H9 (cell line): ENCODE results near the gene DIAPH3. TPM values are rescaled to one million over a fixed set of nuclear protein-coding genes. Genes with fewer than 3 reads are reported as not detected.

ENCODE experiments used
- DNase-seq: peaks from one replicate; pipeline ENCODE4 v3.0.0-alpha.2; 2017
- H2AFZ ChIP-seq: one replicate; pipeline ENCODE4 v1.6.1; 2013; ENCODE audit warnings: mild to moderate bottlenecking, low read length, control low read depth, moderate library complexity
- H2AK5ac ChIP-seq: 2 replicates; pipeline ENCODE4 v1.6.1; 2013; ENCODE audit warnings: low read length, control low read depth, mixed read lengths; ENCODE audit not compliant: insufficient read length
- H2BK120ac ChIP-seq: one replicate; pipeline ENCODE4 v1.6.1; 2013; ENCODE audit warnings: low read depth, mild to moderate bottlenecking, low read length, control low read depth, inconsistent platforms; ENCODE audit not compliant: poor library complexity, severe bottlenecking
- H2BK12ac ChIP-seq: 2 replicates; pipeline ENCODE4 v1.6.1; 2013; ENCODE audit warnings: low read length, control low read depth, mixed read lengths, low read depth; ENCODE audit not compliant: insufficient read length
- H2BK15ac ChIP-seq: 2 replicates; pipeline ENCODE4 v1.6.1; 2013; ENCODE audit warnings: low read depth, low read length, control low read depth
- H2BK20ac ChIP-seq: one replicate; pipeline ENCODE4 v1.6.1; 2013; ENCODE audit warnings: low read depth, mild to moderate bottlenecking, low read length, control low read depth, inconsistent platforms; ENCODE audit not compliant: poor library complexity, severe bottlenecking
- H2BK5ac ChIP-seq: 2 replicates; pipeline ENCODE4 v1.6.1; 2013; ENCODE audit warnings: low read length, control low read depth, mixed read lengths; ENCODE audit not compliant: insufficient read length
- H3K14ac ChIP-seq: 2 replicates; pipeline ENCODE4 v1.6.1; 2013; ENCODE audit warnings: low read length, control low read depth; ENCODE audit not compliant: insufficient read depth
- H3K18ac ChIP-seq: 2 replicates; pipeline ENCODE4 v1.6.1; 2013; ENCODE audit warnings: low read depth, mild to moderate bottlenecking, mixed read lengths, low read length, control low read depth; ENCODE audit not compliant: insufficient read length
- H3K23ac ChIP-seq: 2 replicates; pipeline ENCODE4 v1.6.1; 2013; ENCODE audit warnings: low read length, control low read depth, mixed read lengths, low read depth; ENCODE audit not compliant: insufficient read length
- H3K23me2 ChIP-seq: 2 replicates; pipeline ENCODE4 v1.6.1; 2013; ENCODE audit warnings: low read depth, mild to moderate bottlenecking, mixed read lengths, low read length, control low read depth; ENCODE audit not compliant: insufficient read length, poor library complexity, severe bottlenecking
- H3K27ac ChIP-seq: 2 replicates; pipeline ENCODE4 v1.5.1; 2013; ENCODE audit warnings: low read length, control low read depth, mixed read lengths, low read depth; ENCODE audit not compliant: insufficient read length
- H3K27me3 ChIP-seq: 2 replicates; pipeline ENCODE4 v1.6.1; 2013; ENCODE audit warnings: low read length, control low read depth, inconsistent platforms; ENCODE audit not compliant: insufficient read depth
- H3K4ac ChIP-seq: 2 replicates; pipeline ENCODE4 v1.6.1; 2013; ENCODE audit warnings: low read depth, mild to moderate bottlenecking, control low read depth, inconsistent platforms, low read length, moderate library complexity
- H3K4me1 ChIP-seq: 2 replicates; pipeline ENCODE4 v1.6.1; 2013; ENCODE audit warnings: low read length, control low read depth, inconsistent platforms; ENCODE audit not compliant: insufficient read depth
- H3K4me2 ChIP-seq: 2 replicates; pipeline ENCODE4 v1.6.1; 2013; ENCODE audit warnings: low read length, control low read depth, mixed read lengths; ENCODE audit not compliant: insufficient read length, insufficient read depth
- H3K56ac ChIP-seq: 2 replicates; pipeline ENCODE4 v1.6.1; 2013; ENCODE audit warnings: low read depth, mild to moderate bottlenecking, mixed read lengths, low read length, control low read depth; ENCODE audit not compliant: insufficient read length
- H3K79me1 ChIP-seq: 2 replicates; pipeline ENCODE4 v1.6.1; 2013; ENCODE audit warnings: low read depth, mild to moderate bottlenecking, moderate library complexity, low read length, control low read depth, inconsistent platforms; ENCODE audit not compliant: insufficient read depth, poor library complexity, severe bottlenecking
- H3K79me2 ChIP-seq: 2 replicates; pipeline ENCODE4 v1.6.1; 2013; ENCODE audit warnings: low read length, control low read depth, inconsistent platforms; ENCODE audit not compliant: insufficient read depth
- H3K9ac ChIP-seq: 2 replicates; pipeline ENCODE4 v1.6.1; 2013; ENCODE audit warnings: low read length, control low read depth, mixed read lengths; ENCODE audit not compliant: insufficient read length; ENCODE audit errors: extremely low read depth
- H3K9me3 ChIP-seq: one replicate; pipeline ENCODE4 v1.6.1; 2013; ENCODE audit warnings: low read depth, low read length, inconsistent platforms; ENCODE audit not compliant: control insufficient read depth
- H3T11ph ChIP-seq: one replicate; pipeline ENCODE4 v1.6.1; 2013; ENCODE audit warnings: mild to moderate bottlenecking, low read length, control low read depth, inconsistent platforms
- H4K20me1 ChIP-seq: one replicate; pipeline ENCODE4 v1.6.1; 2013; ENCODE audit not compliant: control insufficient read depth, insufficient read length, insufficient read depth
- H4K5ac ChIP-seq: 2 replicates; pipeline ENCODE4 v1.6.1; 2013; ENCODE audit warnings: low read depth, mild to moderate bottlenecking, mixed read lengths, low read length, control low read depth; ENCODE audit not compliant: insufficient read length
- H4K8ac ChIP-seq: replicated peaks from 2 replicates; pipeline ENCODE4 v1.6.1; 2013; ENCODE audit warnings: low read length, control low read depth, mixed read lengths, low read depth; ENCODE audit not compliant: insufficient read length
- H4K91ac ChIP-seq: 2 replicates; pipeline ENCODE4 v1.6.1; 2013; ENCODE audit warnings: low read depth, mild to moderate bottlenecking, moderate library complexity, mixed read lengths, low read length, control low read depth; ENCODE audit not compliant: insufficient read length
- H3K27ac Mint-ChIP-seq, 3 experiments: 2 replicates in 2 of 3; 3 replicates in 1 of 3; pipeline ENCODE4 v1.8.0; 2020 to 2021; ENCODE audit warnings: mixed read lengths in 3 of 3, mild to moderate bottlenecking in 1 of 3, moderate library complexity in 1 of 3
- H3K27me3 Mint-ChIP-seq: 2 replicates; pipeline ENCODE4 v1.8.0; 2021; ENCODE audit warnings: low read depth, mild to moderate bottlenecking, moderate library complexity, mixed read lengths
- H3K36me3 Mint-ChIP-seq, 3 experiments: 2 replicates in 2 of 3; 3 replicates in 1 of 3; pipeline ENCODE4 v1.8.0; 2020 to 2021; ENCODE audit warnings: low read depth in 3 of 3, mixed read lengths in 3 of 3; ENCODE audit not compliant: insufficient read depth in 1 of 3
- H3K4me1 Mint-ChIP-seq, 2 experiments: 2 replicates each; pipeline ENCODE4 v1.8.0; 2020; ENCODE audit warnings: mixed read lengths in 2 of 2
- H3K4me3 Mint-ChIP-seq, 2 experiments: 2 replicates in 1 of 2; 3 replicates in 1 of 2; pipeline ENCODE4 v1.8.0; 2020 to 2021; ENCODE audit warnings: mild to moderate bottlenecking in 2 of 2, mixed read lengths in 2 of 2, moderate library complexity in 1 of 2
- H3K9me3 Mint-ChIP-seq, 2 experiments: 2 replicates in 1 of 2; 3 replicates in 1 of 2; pipeline ENCODE4 v1.8.0; 2020; ENCODE audit warnings: mild to moderate bottlenecking in 2 of 2, mixed read lengths in 2 of 2, moderate library complexity in 1 of 2
- WGBS: extraction: QIAGEN DNeasy Blood & Tissue Kit; methylation state at CpG from one replicate; pipeline ENCODE4 v1.1.7; 2013; ENCODE audit warnings: missing lambda C conversion rate, low lambda C conversion rate, mixed read lengths; ENCODE audit not compliant: insufficient read length; ENCODE audit errors: extremely low coverage; 5-methylcytosine and 5-hydroxymethylcytosine counted together
- total RNA-seq: library from RNA; stranded (reverse); gene quantifications from 2 replicates; pipeline ENCODE4 v1.2.1, GENCODE V29; 2021
- TF ChIP-seq, protein P1 (sequence below): fragments of 200-600 bp; sonication (generic); conservative IDR thresholded peaks from 3 replicates; pipeline ENCODE4 v1.8.0; 2021; ENCODE audit warnings: antibody characterized with exemption, mild to moderate bottlenecking

DIAPH3 gene
- total RNA-seq, 1 experiment from 2014 or later, result 23.1 TPM

DNA sequence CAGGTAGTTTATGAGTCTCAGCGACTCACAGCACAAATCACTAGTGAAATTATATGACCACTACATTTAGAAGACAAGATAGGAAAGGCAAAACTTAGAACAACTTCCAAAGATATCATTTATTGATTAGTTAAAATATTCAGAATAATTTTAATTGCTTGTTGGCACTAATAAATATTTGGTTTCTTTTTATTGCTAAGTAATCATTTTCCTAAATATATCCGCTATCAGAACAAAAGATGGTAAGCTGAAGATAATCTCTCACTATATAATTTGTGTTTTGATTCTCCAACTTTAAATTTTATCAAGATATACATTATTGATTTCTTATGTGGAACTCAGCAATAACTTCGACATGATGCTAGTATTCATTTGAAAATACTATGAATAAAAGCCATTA is 248.5 kb downstream of the DIAPH3 start:
- H3K14ac ChIP-seq, result no peak overlapping the region
- Mint-ChIP-seq H3K27ac (no peak overlapping the region), H3K36me3 (peaks cover 0 to 4% (median 0%) of the 10 kb centered on the region in 3 experiments; a peak in 1 of 7 replicates), H3K4me3 (no peak overlapping the region), H3K27me3 (no peaks in the 10 kb centered on the region), H3K4me1 (no peaks in the 10 kb centered on the region), H3K9me3 (no peaks in the 10 kb centered on the region)
- no peaks in the 10 kb centered on the region for H3K23me2 ChIP-seq
- H3K23ac ChIP-seq, result no peak overlapping the region
- no peak for DNase-seq
- no peak overlapping the region for H2AFZ ChIP-seq
- no peak overlapping the region for H3T11ph ChIP-seq
- H2BK12ac ChIP-seq, result no peak overlapping the region
- H4K8ac ChIP-seq, result no peak overlapping the region
- TF ChIP-seq, protein P1, sequence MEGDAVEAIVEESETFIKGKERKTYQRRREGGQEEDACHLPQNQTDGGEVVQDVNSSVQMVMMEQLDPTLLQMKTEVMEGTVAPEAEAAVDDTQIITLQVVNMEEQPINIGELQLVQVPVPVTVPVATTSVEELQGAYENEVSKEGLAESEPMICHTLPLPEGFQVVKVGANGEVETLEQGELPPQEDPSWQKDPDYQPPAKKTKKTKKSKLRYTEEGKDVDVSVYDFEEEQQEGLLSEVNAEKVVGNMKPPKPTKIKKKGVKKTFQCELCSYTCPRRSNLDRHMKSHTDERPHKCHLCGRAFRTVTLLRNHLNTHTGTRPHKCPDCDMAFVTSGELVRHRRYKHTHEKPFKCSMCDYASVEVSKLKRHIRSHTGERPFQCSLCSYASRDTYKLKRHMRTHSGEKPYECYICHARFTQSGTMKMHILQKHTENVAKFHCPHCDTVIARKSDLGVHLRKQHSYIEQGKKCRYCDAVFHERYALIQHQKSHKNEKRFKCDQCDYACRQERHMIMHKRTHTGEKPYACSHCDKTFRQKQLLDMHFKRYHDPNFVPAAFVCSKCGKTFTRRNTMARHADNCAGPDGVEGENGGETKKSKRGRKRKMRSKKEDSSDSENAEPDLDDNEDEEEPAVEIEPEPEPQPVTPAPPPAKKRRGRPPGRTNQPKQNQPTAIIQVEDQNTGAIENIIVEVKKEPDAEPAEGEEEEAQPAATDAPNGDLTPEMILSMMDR, result no peak
- H4K5ac ChIP-seq, result no peak overlapping the region
- H3K18ac ChIP-seq, result no peak overlapping the region
- H3K27ac ChIP-seq, result no peak overlapping the region
- H2BK20ac ChIP-seq, result no peak overlapping the region
- H2BK120ac ChIP-seq, result no peak overlapping the region
- no peak overlapping the region for H3K4ac ChIP-seq
- H3K79me1 ChIP-seq, result peaks cover 3% of the 10 kb centered on the region
- no peak overlapping the region for H4K91ac ChIP-seq
- H3K56ac ChIP-seq, result no peak overlapping the region
- no peaks in the 10 kb centered on the region for H3K79me2 ChIP-seq
- no peaks in the 10 kb centered on the region for H4K20me1 ChIP-seq
- H3K4me1 ChIP-seq, result no peaks in the 10 kb centered on the region
- no peak overlapping the region for H2BK5ac ChIP-seq
- no peak overlapping the region for H2BK15ac ChIP-seq
- no peaks in the 10 kb centered on the region for H3K27me3 ChIP-seq
- no peaks in the 10 kb centered on the region for H3K9me3 ChIP-seq
- no peak overlapping the region for H3K9ac ChIP-seq
- no peak overlapping the region for H3K4me2 ChIP-seq
- WGBS, result no CpG with 5 or more reads among the region's 3 CpGs
- no peak overlapping the region for H2AK5ac ChIP-seq
